A549 (cell line): ENCODE results near the gene TSPAN4. TPM values are rescaled to one million over a fixed set of nuclear protein-coding genes. Genes with fewer than 3 reads are reported as not detected.

Source experiments
- ATAC-seq, 2 experiments: fragments of 200-7000 bp in 1 of 2; fragments of >200 bp in 1 of 2; cut with Nextera tagmentation in 1 of 2; cut with Tn5 transposase in 1 of 2; 3 replicates each; pipeline versions ENCODE4 v1.8.0 to v1.9.1; 2018 to 2020; ENCODE audit warnings: mild to moderate bottlenecking in 1 of 2, moderate library complexity in 1 of 2
- CTCF ChIA-PET: fragments of 300-600 bp; sonication (Branson Sonifier 250); formaldehyde crosslinking; extraction: SDS; loops from one replicate; lab custom pipeline; 2021; ENCODE audit warnings: antibody characterized with exemption, inconsistent platforms; lab: Yijun Ruan, JAX
- POLR2A ChIA-PET: fragments of 350-600 bp; formaldehyde crosslinking; extraction: SDS; loops from one replicate; lab custom pipeline; 2021; ENCODE audit warnings: antibody characterized with exemption, inconsistent platforms; lab: Yijun Ruan, JAX
- DNase-seq, 2 experiments: peaks; one replicate each; pipeline versions ENCODE4 v3.0.0 to v3.0.0-alpha.2; 2011 to 2016; ENCODE audit warnings: low read depth in 1 of 2, low spot score in 1 of 2
- FAIRE-seq: peaks from 2 replicates; lab custom pipeline; 2011; peaks lifted over from hg19 to GRCh38; lab: Jason Lieb, UNC
- H3K27ac ChIP-seq, 2 experiments: fragments of >200 bp; sonication (Bioruptor Twin); formaldehyde crosslinking; 3 replicates each; pipeline ENCODE4 v1.5.1; 2016 to 2017
- H3K4me1 ChIP-seq: fragments of >200 bp; sonication (Bioruptor Twin); formaldehyde crosslinking; 3 replicates; pipeline ENCODE4 v1.6.1; 2016
- H3K4me2 ChIP-seq: fragments of >200 bp; sonication (Bioruptor Twin); formaldehyde crosslinking; 3 replicates; pipeline ENCODE4 v1.6.1; 2016
- H3K4me3 ChIP-seq: fragments of >200 bp; sonication (Bioruptor Twin); formaldehyde crosslinking; 3 replicates; pipeline ENCODE4 v1.5.1; 2016
- H3K9me3 ChIP-seq: fragments of >200 bp; sonication (Bioruptor Twin); formaldehyde crosslinking; 3 replicates; pipeline ENCODE4 v1.6.1; 2016
- CHD2 ChIP-seq: fragments of 150-350 bp; IDR thresholded peaks from 2 replicates; pipeline ENCODE4 v1.6.1; 2014; ENCODE audit warnings: low read length; ENCODE audit not compliant: partially characterized antibody
- CHD4 ChIP-seq: fragments of 200-600 bp; sonication (generic); IDR thresholded peaks from 2 replicates; pipeline ENCODE4 v1.6.1; 2016; ENCODE audit warnings: antibody characterized with exemption, mild to moderate bottlenecking, borderline replicate concordance
- CTCF ChIP-seq: fragments of >200 bp; sonication (Bioruptor Twin); formaldehyde crosslinking; IDR thresholded peaks from 3 replicates; pipeline ENCODE4 v1.5.1; 2016
- EHF ChIP-seq: fragments of 250-450 bp; sonication (Bioruptor Pico); IDR thresholded peaks from 2 replicates; pipeline ENCODE4 v1.5.0; 2020; ENCODE audit warnings: mild to moderate bottlenecking
- GATA3 ChIP-seq: IDR thresholded peaks from 2 replicates; pipeline ENCODE4 v1.6.1; 2012; ENCODE audit warnings: borderline replicate concordance
- JUN ChIP-seq, 2 experiments: fragments of >200 bp; sonication (Bioruptor Twin); formaldehyde crosslinking; IDR thresholded peaks; 2 replicates in 1 of 2; 3 replicates in 1 of 2; pipeline ENCODE4 v1.6.1; 2016 to 2017
- MAFK ChIP-seq: fragments of 450-650 bp; IDR thresholded peaks from 2 replicates; pipeline ENCODE4 v1.6.1; 2014; ENCODE audit not compliant: partially characterized antibody
- MAX ChIP-seq: IDR thresholded peaks from 2 replicates; pipeline ENCODE4 v1.6.1; 2012
- MAZ ChIP-seq: fragments of 150-350 bp; IDR thresholded peaks from 2 replicates; pipeline ENCODE4 v1.6.1; 2014; ENCODE audit warnings: antibody characterized with exemption, low read depth, low read length, borderline replicate concordance
- MYC ChIP-seq: IDR thresholded peaks from 2 replicates; pipeline ENCODE4 v1.6.1; 2012; ENCODE audit warnings: mild to moderate bottlenecking, inconsistent platforms, low read length, improper control_type of control experiment, borderline replicate concordance
- NFE2L2 ChIP-seq: fragments of 150-350 bp; conservative IDR thresholded peaks from 2 replicates; pipeline ENCODE4 v1.6.1; 2014; ENCODE audit warnings: low read length
- PHF8 ChIP-seq: fragments of 200-600 bp; sonication (generic); IDR thresholded peaks from 2 replicates; pipeline ENCODE4 v1.6.1; 2016; ENCODE audit warnings: low read depth, mild to moderate bottlenecking, antibody characterized with exemption, moderate library complexity, borderline replicate concordance
- POLR2A ChIP-seq: IDR thresholded peaks from 2 replicates; pipeline ENCODE4 v1.6.1; 2012; ENCODE audit warnings: mild to moderate bottlenecking, low read length
- RCOR1 ChIP-seq: fragments of 150-350 bp; IDR thresholded peaks from 2 replicates; pipeline ENCODE4 v1.6.1; 2014; ENCODE audit warnings: antibody characterized with exemption, low read length, low read depth
- REST ChIP-seq: fragments of 200-600 bp; sonication (generic); IDR thresholded peaks from 2 replicates; pipeline ENCODE4 v1.6.1; 2016; ENCODE audit warnings: antibody characterized with exemption, mild to moderate bottlenecking, moderate library complexity
- SMC3 ChIP-seq: fragments of >200 bp; sonication (Bioruptor Twin); formaldehyde crosslinking; IDR thresholded peaks from 3 replicates; pipeline ENCODE4 v1.6.1; 2018; ENCODE audit warnings: inconsistent platforms
- TFCP2L1 ChIP-seq: fragments of 250-450 bp; sonication (Bioruptor Pico); IDR thresholded peaks from 2 replicates; pipeline ENCODE4 v1.5.0; 2021; ENCODE audit warnings: mild to moderate bottlenecking
- TP53 ChIP-seq: fragments of 250-450 bp; sonication (Bioruptor Pico); IDR thresholded peaks from 2 replicates; pipeline ENCODE4 v1.5.0; 2021; ENCODE audit warnings: mild to moderate bottlenecking, moderate library complexity
- ZC3H11A ChIP-seq: fragments of 450-650 bp; IDR thresholded peaks from 2 replicates; pipeline ENCODE4 v1.6.1; 2014; ENCODE audit warnings: antibody characterized with exemption, mild to moderate bottlenecking
- WGBS: methylation state at CpG from one replicate; pipeline ENCODE4 v1.1.6; 2017; ENCODE audit errors: missing lambda C conversion rate; 5-methylcytosine and 5-hydroxymethylcytosine counted together
- polyA plus RNA-seq, 4 experiments: library from polyadenylated mRNA; depleted of rRNA in 3 of 4; stranded (reverse); fragments of >200 nt; fragmentation: RNase III in 1 of 4; extraction: RNeasy Plus Mini Kit Qiagen cat#74134 plus additional on column Dnase treatment in 1 of 4; gene quantifications; 2 replicates in 3 of 4; 3 replicates in 1 of 4; pipeline ENCODE4 v1.2.3, GENCODE V29; 2011 to 2017

Gene TSPAN4
- polyA plus RNA-seq, 2 of the 4 experiments (the other 2 are of a cell fraction), result 83.5 to 145 TPM

- Histone ChIP-seq H3K27ac (peak within 1 kb of the TSS; percentile 98 to 100), H3K4me1 (peaks cover 56% of the 10 kb centered on the region), H3K4me3 (peak within 1 kb of the TSS; percentile 86), H3K9me3 (no peaks in the 10 kb centered on the region), H3K4me2 (peak within 1 kb of the TSS; percentile 88)
- TF ChIP-seq MAX (0 out of 2 replicates have a peak, but pooled peaks have one; percentile 28), POLR2A (peak; percentile 37; the same call in 1 of the 2 replicates), SMC3 (no peak), JUN (IDR thresholded peaks at IDR 0.05) (peak; percentile 3 to 87; a peak in 2 of 5 replicates), CHD4 (no peak), MAZ (no peak), GATA3 (0 out of 2 replicates have a peak, but pooled peaks have one; percentile 20)
- ChIA-PET CTCF (interaction anchor here (0.8 to 1.4 kb wide), 2 partner anchors 10 to 12 kb away, joined by 4 read pairs; no protein-coding TSS in a partner anchor), POLR2A (interaction anchor here (1.2 to 5.1 kb wide), 4 partner anchors 11 to 23 kb away, joined by 3 to 52 read pairs (median 34); partner anchors contain the start of genes PNPLA2, POLR2L, RPLP2 and TSPAN4)
- peak in 1 of 2 experiments; percentile 68 for DNase-seq
- no peak for FAIRE-seq
- WGBS, result 0% methylated on average over 2 of the region's 67 CpGs
- ATAC-seq, result peak; percentile 8 to 26
Measured at GRCh38 chr11:832529-833113, 10.0 kb upstream of the TSPAN4 start, which contains the start of gene CD151. CD151 (plus strand) TSS chr11:832952; CDS start chr11:836070, 3,118 bp downstream.

- CTCF ChIA-PET, result interaction anchor here (0.8 to 2.4 kb wide), 4 partner anchors 9 to 18 kb away, joined by 4 to 10 read pairs (median 6); no protein-coding TSS in a partner anchor
- peak overlapping the region; percentile 98 to 100 for H3K27ac ChIP-seq
- WGBS, result no CpG with 5 or more reads among the region's 55 CpGs
- DNase-seq, result peak in 1 of 2 experiments; percentile 55
- TF ChIP-seq PHF8 (peak; percentile 11; the same call in 1 of the 2 replicates), MAX (0 out of 2 replicates have a peak, but pooled peaks have one; percentile 2), CHD2 (no peak), ZC3H11A (no peak), MAZ (no peak), JUN (IDR thresholded peaks at IDR 0.05) (peak in 1 of 2 experiments; percentile 59; a peak in 3 of 5 replicates), MYC (0 out of 2 replicates have a peak, but pooled peaks have one; percentile 39), EHF (CRISPR knock-in tag) (no peak), TP53 (CRISPR knock-in tag) (0 out of 2 replicates have a peak, but pooled peaks have one; percentile 52), RCOR1 (no peak), NFE2L2 (no peak), POLR2A (peak; percentile 5; the same call in 1 of the 2 replicates), TFCP2L1 (CRISPR knock-in tag) (peak; percentile 63; the same call in 1 of the 2 replicates)
- TF ChIP-seq, all 56 proteins: peak for 7
- POLR2A ChIA-PET, result interaction anchor here (1.2 to 5.1 kb wide), 5 partner anchors 10 to 24 kb away, joined by 3 to 52 read pairs (median 20); partner anchors contain the start of genes PNPLA2, POLR2L, RPLP2 and TSPAN4
- H3K4me1 ChIP-seq, result peaks cover 57% of the 10 kb centered on the region
- FAIRE-seq (no peak), ATAC-seq (peak in 1 of 2 experiments; percentile 1; a peak in 2 of 6 replicates)
- peak overlapping the region; percentile 86 for H3K4me3 ChIP-seq
- H3K4me2 ChIP-seq, result peak overlapping the region; percentile 88
- no peaks in the 10 kb centered on the region for H3K9me3 ChIP-seq
Measured at GRCh38 chr11:833114-833791, 9.4 kb upstream of the TSPAN4 start.

- Histone ChIP-seq H3K9me3 (no peaks in the 10 kb centered on the region), H3K4me1 (peaks cover 64% of the 10 kb centered on the region), H3K4me3 (peak overlapping the region; percentile 86), H3K27ac (peak overlapping the region; percentile 98 to 100), H3K4me2 (peak overlapping the region; percentile 88)
- 3% methylated on average over 8 of the region's 9 CpGs for WGBS
- FAIRE-seq (no peak), DNase-seq (peak in 1 of 2 experiments; percentile 75), ATAC-seq (peak in 1 of 2 experiments; percentile 0; a peak in 3 of 6 replicates)
- CTCF ChIA-PET, result interaction anchor here (0.8 to 2.4 kb wide), 4 partner anchors 9 to 18 kb away, joined by 3 to 10 read pairs (median 6); partner anchors contain the start of gene PNPLA2
- POLR2A ChIA-PET, result interaction anchor here (0.7 to 5.1 kb wide), 6 partner anchors 9 to 25 kb away, joined by 3 to 52 read pairs (median 12); partner anchors contain the start of genes PNPLA2, POLR2L, RPLP2 and TSPAN4
- TF ChIP-seq JUN (IDR thresholded peaks at IDR 0.05) (peak in 1 of 2 experiments; percentile 4; a peak in 2 of 5 replicates), REST (no peak), PHF8 (no peak), MAX (peak; percentile 36; the same call in 1 of the 2 replicates), CHD4 (no peak), EHF (CRISPR knock-in tag) (peak; percentile 34; the same call in 1 of the 2 replicates), TFCP2L1 (CRISPR knock-in tag) (0 out of 2 replicates have a peak, but pooled peaks have one; percentile 25), CTCF (no peak), POLR2A (no peak), MAFK (peak; percentile 12), TP53 (CRISPR knock-in tag) (peak; percentile 77; the same call in 1 of the 2 replicates), MAZ (no peak)
Measured at GRCh38 chr11:833849-834311, 8.8 kb upstream of the TSPAN4 start.
